Astrocyte (in vitro differentiated cells and primary cell): Measurements from ENCODE around the gene SMARCB1. TPM values are rescaled to one million over a fixed set of nuclear protein-coding genes. Genes with fewer than 3 reads are reported as not detected.

Source experiments
- DNase-seq: peaks from one replicate; pipeline ENCODE4 v3.0.0-alpha.2; 2010; ENCODE audit warnings: low read depth
- FAIRE-seq: peaks from 2 replicates; lab custom pipeline; 2011; peaks lifted over from hg19 to GRCh38; lab: Jason Lieb, UNC
- H2AFZ ChIP-seq: 2 replicates; pipeline ENCODE4 v1.6.0; 2012; ENCODE audit warnings: low read depth, low read length, inconsistent platforms
- H3K27ac ChIP-seq: 2 replicates; pipeline ENCODE4 v1.5.1; 2011; ENCODE audit warnings: low read depth, low read length, inconsistent platforms
- H3K27me3 ChIP-seq: 2 replicates; pipeline ENCODE4 v1.6.0; 2011; ENCODE audit warnings: low read length, inconsistent platforms; ENCODE audit not compliant: insufficient read depth
- H3K36me3 ChIP-seq: 2 replicates; pipeline ENCODE4 v1.5.1; 2011; ENCODE audit warnings: low read length, inconsistent platforms; ENCODE audit not compliant: insufficient read depth
- H3K4me1 ChIP-seq: 2 replicates; pipeline ENCODE4 v1.5.1; 2011; ENCODE audit warnings: low read length, inconsistent platforms; ENCODE audit not compliant: insufficient read depth
- H3K4me2 ChIP-seq: 2 replicates; pipeline ENCODE4 v1.6.0; 2012; ENCODE audit warnings: low read length, inconsistent platforms
- H3K4me3 ChIP-seq: 2 replicates; pipeline ENCODE4 v1.5.1; 2011; ENCODE audit warnings: low read depth, mild to moderate bottlenecking, low read length, inconsistent platforms; ENCODE audit not compliant: insufficient read depth
- H3K79me2 ChIP-seq: 2 replicates; pipeline ENCODE4 v1.6.0; 2012; ENCODE audit warnings: mild to moderate bottlenecking, low read length, inconsistent platforms; ENCODE audit not compliant: insufficient read depth
- H3K9ac ChIP-seq: 2 replicates; pipeline ENCODE4 v1.6.0; 2012; ENCODE audit warnings: mild to moderate bottlenecking, low read length, inconsistent platforms
- H3K9me3 ChIP-seq: 2 replicates; pipeline ENCODE4 v1.5.1; 2012; ENCODE audit warnings: low read depth, mild to moderate bottlenecking, low read length, inconsistent platforms; ENCODE audit not compliant: insufficient read depth
- H4K20me1 ChIP-seq: 2 replicates; pipeline ENCODE4 v1.6.0; 2012; ENCODE audit warnings: low read length, inconsistent platforms; ENCODE audit not compliant: insufficient read depth
- H3K27ac Mint-ChIP-seq: one replicate; pipeline ENCODE4 v1.8.0; 2021; ENCODE audit warnings: mild to moderate bottlenecking, mixed read lengths; ENCODE audit not compliant: unreplicated experiment
- H3K27me3 Mint-ChIP-seq: one replicate; pipeline ENCODE4 v1.8.0; 2021; ENCODE audit warnings: low read depth, mixed read lengths; ENCODE audit not compliant: unreplicated experiment
- H3K36me3 Mint-ChIP-seq: one replicate; pipeline ENCODE4 v1.8.0; 2021; ENCODE audit warnings: low read depth, mixed read lengths; ENCODE audit not compliant: unreplicated experiment
- H3K4me1 Mint-ChIP-seq: one replicate; pipeline ENCODE4 v1.8.0; 2021; ENCODE audit warnings: low read depth, mixed read lengths; ENCODE audit not compliant: unreplicated experiment
- H3K4me3 Mint-ChIP-seq: one replicate; pipeline ENCODE4 v1.8.0; 2021; ENCODE audit warnings: mild to moderate bottlenecking, moderate library complexity, mixed read lengths; ENCODE audit not compliant: unreplicated experiment
- H3K9me3 Mint-ChIP-seq: one replicate; pipeline ENCODE4 v1.8.0; 2021; ENCODE audit warnings: mild to moderate bottlenecking, mixed read lengths; ENCODE audit not compliant: unreplicated experiment
- CTCF ChIP-seq: IDR thresholded peaks from 2 replicates; pipeline ENCODE4 v1.5.1; 2011; ENCODE audit warnings: low read depth, mild to moderate bottlenecking, inconsistent platforms, low read length, moderate library complexity; ENCODE audit not compliant: insufficient read depth
- EZH2 ChIP-seq: IDR thresholded peaks from 2 replicates; pipeline ENCODE4 v1.6.1; 2012; ENCODE audit warnings: mild to moderate bottlenecking, low read length, inconsistent platforms; ENCODE audit not compliant: insufficient read depth
- total RNA-seq: library from RNA; stranded (reverse); gene quantifications from 2 replicates; pipeline ENCODE4 v1.2.1, GENCODE V29; 2021

SMARCB1 gene
- total RNA-seq, 1 donor from 2014 or later, result 91.3 TPM

DNA sequence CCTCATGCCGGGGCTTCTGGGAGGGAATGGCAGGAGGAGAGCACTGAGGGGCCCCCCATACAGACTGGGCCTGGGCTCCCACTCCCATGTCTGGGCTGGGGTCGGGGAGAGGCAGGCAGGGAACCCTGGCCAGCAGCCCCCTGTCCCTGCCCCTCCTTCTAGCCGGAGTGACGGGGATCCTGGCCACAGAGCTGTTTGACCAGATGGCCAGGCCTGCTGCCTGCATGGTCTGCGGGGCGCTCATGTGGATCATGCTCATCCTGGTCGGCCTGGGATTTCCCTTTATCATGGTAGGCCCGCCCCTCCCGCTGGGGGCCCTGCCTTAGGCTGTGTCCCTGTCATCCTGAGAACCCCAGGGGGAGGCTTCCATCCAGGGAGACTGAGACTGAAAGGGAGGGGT is 97.4 kb downstream of the SMARCB1 start:
- Mint-ChIP-seq H3K4me1 (peaks cover 5% of the 10 kb centered on the region), H3K4me3 (no peak overlapping the region), H3K9me3 (no peaks in the 10 kb centered on the region), H3K27me3 (no peaks in the 10 kb centered on the region), H3K27ac (no peak overlapping the region), H3K36me3 (peaks cover 12% of the 10 kb centered on the region)
- no peaks in the 10 kb centered on the region for H3K79me2 ChIP-seq
- H4K20me1 ChIP-seq, result no peaks in the 10 kb centered on the region
- no peak for FAIRE-seq
- H3K27ac ChIP-seq, result no peak overlapping the region
- no peak overlapping the region for H3K9ac ChIP-seq
- H3K36me3 ChIP-seq, result no peaks in the 10 kb centered on the region
- TF ChIP-seq EZH2 (no peak), CTCF (no peak)
- no peak overlapping the region for H2AFZ ChIP-seq
- H3K27me3 ChIP-seq, result no peaks in the 10 kb centered on the region
- H3K9me3 ChIP-seq, result no peaks in the 10 kb centered on the region
- H3K4me2 ChIP-seq, result no peak overlapping the region
- DNase-seq, result no peak
- H3K4me1 ChIP-seq, result peaks cover 10% of the 10 kb centered on the region
- H3K4me3 ChIP-seq, result no peak overlapping the region

Other genes starting within 250 kb of the SMARCB1 start
- gene IGLL1, start 206.7 kb upstream of the SMARCB1 start, total RNA-seq, result not detected in 2 replicates
- gene DRICH1, start 154.6 kb upstream of the SMARCB1 start, total RNA-seq, result not detected in 2 replicates
- not detected in 2 replicates for gene RGL4, start 96.0 kb upstream of the SMARCB1 start, total RNA-seq
- gene ZNF70, start 35.9 kb upstream of the SMARCB1 start, total RNA-seq, result 8.8 and 10.3 TPM in 2 replicates
- gene VPREB3, start 32.5 kb upstream of the SMARCB1 start, total RNA-seq, result 0.50 TPM in 1 of 2 replicates, not detected in the other
- gene C22orf15, start 24.0 kb upstream of the SMARCB1 start, total RNA-seq, result 0.38 and 0.39 TPM in 2 replicates
- 60.9 and 70.5 TPM in 2 replicates for gene CHCHD10, start 19.0 kb upstream of the SMARCB1 start, total RNA-seq
- 12.2 and 23.7 TPM in 2 replicates for gene MMP11, start 14.1 kb upstream of the SMARCB1 start, total RNA-seq
- 0.70 and 0.82 TPM in 2 replicates for gene DERL3, start 52.0 kb downstream of the SMARCB1 start, total RNA-seq
- 19.1 and 19.6 TPM in 2 replicates for gene SLC2A11, start 70.9 kb downstream of the SMARCB1 start, total RNA-seq
- 906 and 942 TPM in 2 replicates for gene MIF, start 107.4 kb downstream of the SMARCB1 start, total RNA-seq
- 4.2 and 4.9 TPM in 2 replicates for gene GSTT2B, start 174.2 kb downstream of the SMARCB1 start, total RNA-seq
- gene DDTL, start 179.9 kb downstream of the SMARCB1 start, total RNA-seq, result 0.75 and 1.4 TPM in 2 replicates
- gene DDT, start 187.5 kb downstream of the SMARCB1 start, total RNA-seq, result 78.9 and 83.8 TPM in 2 replicates
- gene GSTT2, start 193.2 kb downstream of the SMARCB1 start, total RNA-seq, result not detected in 2 replicates
- not detected in 2 replicates for gene GSTT4, start 218.5 kb downstream of the SMARCB1 start, total RNA-seq
- gene CABIN1, start 224.3 kb downstream of the SMARCB1 start, total RNA-seq, result 46.3 and 50.2 TPM in 2 replicates